Liver (tissue), 9 donors: Measurements from ENCODE around the gene HGD. TPM values are rescaled to one million over a fixed set of nuclear protein-coding genes. Genes with fewer than 3 reads are reported as not detected.

Source experiments
- DNase-seq: peaks from one replicate; pipeline ENCODE4 v3.0.0-alpha.2; 2017; ENCODE audit warnings: low spot score
- H3K27ac ChIP-seq, 2 donors: one replicate each; pipeline ENCODE4 v1.7.0; 2013; ENCODE audit warnings: inconsistent platforms in 2 of 2, low read length in 2 of 2, control low read depth in 1 of 2, low read depth in 1 of 2, mild to moderate bottlenecking in 1 of 2
- H3K27me3 ChIP-seq, 4 donors: one replicate each; pipeline versions ENCODE4 v1.6.1 to v1.7.0; 2013; ENCODE audit warnings: low read length in 3 of 4, inconsistent platforms in 1 of 4, mild to moderate bottlenecking in 1 of 4, moderate library complexity in 1 of 4; ENCODE audit not compliant: control insufficient read depth in 4 of 4, insufficient read depth in 4 of 4
- H3K36me3 ChIP-seq, 4 donors: one replicate each; pipeline versions ENCODE4 v1.6.1 to v1.7.0; 2013; ENCODE audit warnings: low read length in 3 of 4, mild to moderate bottlenecking in 3 of 4, low read depth in 1 of 4, moderate library complexity in 1 of 4; ENCODE audit not compliant: control insufficient read depth in 4 of 4, insufficient read depth in 3 of 4
- H3K4me1 ChIP-seq, 4 donors: one replicate each; pipeline versions ENCODE4 v1.6.1 to v1.7.0; 2013; ENCODE audit warnings: low read length in 3 of 4, mild to moderate bottlenecking in 3 of 4, moderate library complexity in 1 of 4; ENCODE audit not compliant: control insufficient read depth in 4 of 4, insufficient read depth in 4 of 4
- H3K4me3 ChIP-seq, 3 donors: one replicate each; pipeline versions ENCODE4 v1.6.1 to v1.7.0; 2013; ENCODE audit warnings: low read length in 3 of 3, control low read depth in 1 of 3, low read depth in 1 of 3, mild to moderate bottlenecking in 1 of 3
- H3K9ac ChIP-seq, 2 donors: one replicate each; pipeline ENCODE4 v1.7.0; 2013; ENCODE audit warnings: low read length in 2 of 2, mild to moderate bottlenecking in 2 of 2, moderate library complexity in 2 of 2, control low read depth in 1 of 2, low read depth in 1 of 2
- H3K9me3 ChIP-seq, 4 donors: one replicate each; pipeline versions ENCODE4 v1.6.1 to v1.7.0; 2013; ENCODE audit warnings: low read length in 3 of 4; ENCODE audit not compliant: control insufficient read depth in 4 of 4
- ATF3 ChIP-seq: IDR thresholded peaks from 2 replicates; pipeline ENCODE4 v1.6.1; 2016; ENCODE audit warnings: antibody characterized with exemption
- EGR1 ChIP-seq, 2 donors: IDR thresholded peaks; 2 replicates each; pipeline ENCODE4 v1.6.1; 2016 to 2018; ENCODE audit warnings: antibody characterized with exemption in 2 of 2, low read depth in 2 of 2
- FOXA1 ChIP-seq: IDR thresholded peaks from 2 replicates; pipeline ENCODE4 v1.6.1; 2016; ENCODE audit warnings: antibody characterized with exemption
- FOXA2 ChIP-seq: IDR thresholded peaks from 2 replicates; pipeline ENCODE4 v1.6.1; 2016; ENCODE audit warnings: antibody characterized with exemption
- GABPA ChIP-seq, 2 donors: IDR thresholded peaks in 1 of 2; conservative IDR thresholded peaks in 1 of 2; 2 replicates each; pipeline ENCODE4 v1.6.1; 2016; ENCODE audit warnings: antibody characterized with exemption in 2 of 2, mild to moderate bottlenecking in 1 of 2, moderate library complexity in 1 of 2
- HNF4A ChIP-seq, 2 donors: conservative IDR thresholded peaks; 2 replicates each; pipeline ENCODE4 v1.6.1; 2016; ENCODE audit warnings: antibody characterized with exemption in 2 of 2, mild to moderate bottlenecking in 2 of 2
- HNF4G ChIP-seq: IDR thresholded peaks from 2 replicates; pipeline ENCODE4 v1.6.1; 2016; ENCODE audit warnings: antibody characterized with exemption
- JUND ChIP-seq, 2 donors: IDR thresholded peaks; 2 replicates each; pipeline ENCODE4 v1.6.1; 2016; ENCODE audit warnings: antibody characterized with exemption in 2 of 2
- MAX ChIP-seq: IDR thresholded peaks from 2 replicates; pipeline ENCODE4 v1.6.1; 2016; ENCODE audit warnings: antibody characterized with exemption
- NR2F2 ChIP-seq: IDR thresholded peaks from 2 replicates; pipeline ENCODE4 v1.6.1; 2016; ENCODE audit warnings: antibody characterized with exemption
- RAD21 ChIP-seq, 2 donors: IDR thresholded peaks; 2 replicates each; pipeline ENCODE4 v1.6.1; 2016; ENCODE audit warnings: antibody characterized with exemption in 2 of 2, mild to moderate bottlenecking in 2 of 2
- REST ChIP-seq: IDR thresholded peaks from 2 replicates; pipeline ENCODE4 v1.6.1; 2016; ENCODE audit warnings: antibody characterized with exemption, mild to moderate bottlenecking
- RXRA ChIP-seq, 2 donors: IDR thresholded peaks; 2 replicates each; pipeline ENCODE4 v1.6.1; 2017 to 2018; ENCODE audit warnings: antibody characterized with exemption in 2 of 2, mild to moderate bottlenecking in 1 of 2
- SP1 ChIP-seq: IDR thresholded peaks from 2 replicates; pipeline ENCODE4 v1.6.1; 2018; ENCODE audit warnings: antibody characterized with exemption, mild to moderate bottlenecking
- TAF1 ChIP-seq: conservative IDR thresholded peaks from 2 replicates; pipeline ENCODE4 v1.6.1; 2016; ENCODE audit warnings: antibody characterized with exemption, mild to moderate bottlenecking
- YY1 ChIP-seq: IDR thresholded peaks from 2 replicates; pipeline ENCODE4 v1.6.1; 2016; ENCODE audit warnings: antibody characterized with exemption, mild to moderate bottlenecking
- ZBTB33 ChIP-seq: IDR thresholded peaks from 2 replicates; pipeline ENCODE4 v1.6.1; 2016; ENCODE audit warnings: antibody characterized with exemption
- WGBS: extraction: QIAGEN DNeasy Blood & Tissue Kit; methylation state at CpG from one replicate; pipeline ENCODE4 v1.1.7; 2013; 5-methylcytosine and 5-hydroxymethylcytosine counted together
- polyA plus RNA-seq, 2 donors: library from polyadenylated mRNA; stranded (reverse) in 1 of 2; unstranded in 1 of 2; fragments of 200-250 nt in 1 of 2; fragments of >200 nt in 1 of 2; fragmentation: Nextera tagmentation in 1 of 2; extraction: Ambion mirVana in 1 of 2; gene quantifications; one replicate each; pipeline versions ENCODE4 v1.2.1 to v1.2.3, GENCODE V29; 2013 to 2015
- total RNA-seq, 2 donors: library from RNA; depleted of rRNA; stranded (reverse); fragments of >200 nt; gene quantifications; one replicate each; pipeline ENCODE4 v1.2.3, GENCODE V29; 2014
- donor health status: healthy.
- donor health status: healthy.
- donor health status: healthy.
- donor health status: healthy.
- donor health status: healthy.

Gene HGD
- total and polyA plus RNA-seq, 4 donors, result 83.5 to 326 (median 246) TPM

GRCh38 chr3:120602682-120603081 lies 79.4 kb downstream of the HGD start (continued):
- TF ChIP-seq ATF3 (no peak), ZBTB33 (no peak), RAD21 (IDR thresholded peaks at IDR 0.05) (no peak), YY1 (no peak)

GRCh38 chr3:120601554-120601953 lies 80.5 kb downstream of the HGD start:
- Histone ChIP-seq H3K9me3 (no peaks in the 10 kb centered on the region), H3K4me3 (no peak overlapping the region), H3K9ac (no peak overlapping the region), H3K27me3 (no peaks in the 10 kb centered on the region), H3K36me3 (peaks cover 0 to 36% (median 24%) of the 10 kb centered on the region in 4 donors), H3K4me1 (peaks cover 1 to 16% (median 11%) of the 10 kb centered on the region in 4 donors), H3K27ac (no peak overlapping the region)
- 86% methylated on average over 4 of the region's 4 CpGs for WGBS
- DNase-seq, result no peak
- TF ChIP-seq RXRA (IDR thresholded peaks at IDR 0.05) (no peak), ATF3 (no peak), TAF1 (no peak), EGR1 (IDR thresholded peaks at IDR 0.05; ENCODE audit: low read depth in 2 of 2) (no peak), RAD21 (IDR thresholded peaks at IDR 0.05) (no peak), SP1 (no peak), FOXA2 (no peak), MAX (no peak), HNF4G (no peak), NR2F2 (no peak), ZBTB33 (no peak), JUND (IDR thresholded peaks at IDR 0.05) (no peak), GABPA (IDR thresholded peaks at IDR 0.05 in 1 of 2, conservative IDR thresholded peaks at IDR 0.05 in 1 of 2) (no peak), HNF4A (conservative IDR thresholded peaks at IDR 0.05) (no peak), REST (no peak), FOXA1 (no peak)
